GM18861 (cell line): Measurements from ENCODE around the gene C1S.
"Not testable (repeated sequence)": the region's sequence is repeated elsewhere in the genome, so short reads cannot be mapped to it uniquely, and the experiment has no call there.

Experiments
- ATAC-seq: cut with Tn5 transposase; IDR thresholded peaks from one replicate; pipeline ENCODE4 v1.9.1; 2021; ENCODE audit not compliant: unreplicated experiment

C1S gene

GRCh38 chr12:7046383-7047105 lies 14.0 kb upstream of the C1S start:
- ATAC-seq, result no peak

GRCh38 chr12:7047306-7047705 lies 13.2 kb upstream of the C1S start:
- ATAC-seq, result no peak

GRCh38 chr12:7049445-7049951 lies 11.0 kb upstream of the C1S start:
- ATAC-seq, result not testable (repeated sequence)

- not testable (repeated sequence) for ATAC-seq
These were observed 10.5 kb upstream of the C1S start for GRCh38 chr12:7049973-7050372.

GRCh38 chr12:7054925-7055324 lies 5.6 kb upstream of the C1S start:
- ATAC-seq, result no peak

GRCh38 chr12:7055736-7056135 lies 4.8 kb upstream of the C1S start:
- not testable (repeated sequence) for ATAC-seq

GRCh38 chr12:7058163-7058845 lies 2.2 kb upstream of the C1S start:
- no peak for ATAC-seq

- no peak for ATAC-seq
These were observed 1.6 kb upstream of the C1S start for GRCh38 chr12:7058850-7059395.

- no peak for ATAC-seq
These were observed 738 bp upstream of the C1S start for GRCh38 chr12:7059780-7060179.

- no peak for ATAC-seq
These were observed 620 bp downstream of the C1S start for GRCh38 chr12:7061138-7061537.

GRCh38 chr12:7061596-7061995 lies 1.1 kb downstream of the C1S start:
- ATAC-seq, result no peak

- ATAC-seq, result no peak
These were observed 4.0 kb downstream of the C1S start for GRCh38 chr12:7064516-7064915.

- ATAC-seq, result no peak
These were observed 4.6 kb downstream of the C1S start for GRCh38 chr12:7065073-7065623.

- ATAC-seq, result no peak
These were observed 6.1 kb downstream of the C1S start for GRCh38 chr12:7066596-7066995.

- ATAC-seq, result no peak
These were observed 6.6 kb downstream of the C1S start for GRCh38 chr12:7067096-7067495.

- no peak for ATAC-seq
These were observed 7.9 kb downstream of the C1S start for GRCh38 chr12:7068240-7068993.

- no peak for ATAC-seq
These were observed 8.5 kb downstream of the C1S start for GRCh38 chr12:7068994-7069346.

- no peak for ATAC-seq
These were observed 8.9 kb downstream of the C1S start for GRCh38 chr12:7069386-7069785.

- ATAC-seq, result no peak
These were observed 11.5 kb downstream of the C1S start for GRCh38 chr12:7072035-7072434.

- ATAC-seq, result no peak
These were observed 12.0 kb downstream of the C1S start for GRCh38 chr12:7072554-7072953.

GRCh38 chr12:7073946-7074345 lies 13.4 kb downstream of the C1S start:
- ATAC-seq, result no peak
